Endothelial cell of umbilical vein (primary cell): ENCODE results near the gene CBLN3. TPM values are rescaled to one million over a fixed set of nuclear protein-coding genes. Genes with fewer than 3 reads are reported as not detected.

ENCODE experiments used
- BruUV-seq: library from RNA; stranded (reverse); fragments of 400-500 nt; replicated peaks from 2 replicates; lab custom pipeline; 2021; lab: Mats Ljungman, UMichigan
- CTCF ChIA-PET: fragments of 300-600, 350-600 bp; sonication (Branson Sonifier 250); formaldehyde crosslinking; loops from one replicate; lab custom pipeline; 2021; ENCODE audit warnings: antibody characterized with exemption, inconsistent platforms; lab: Charles Lee
- POLR2A ChIA-PET: fragments of 300-600, 350-600 bp; sonication (Branson Sonifier 250); formaldehyde crosslinking; loops from one replicate; lab custom pipeline; 2021; ENCODE audit warnings: antibody characterized with exemption, inconsistent platforms; lab: Charles Lee
- DNase-seq: peaks from one replicate; pipeline ENCODE4 v3.0.0-alpha.2; 2011; ENCODE audit warnings: low read depth, low spot score
- FAIRE-seq: peaks from 2 replicates; lab custom pipeline; 2011; peaks lifted over from hg19 to GRCh38; lab: Jason Lieb, UNC
- H2AFZ ChIP-seq: 2 replicates; pipeline ENCODE4 v1.6.0; 2012; ENCODE audit warnings: low read depth, low read length, control low read depth, inconsistent platforms
- H3K27ac ChIP-seq: 2 replicates; pipeline ENCODE4 v1.5.1; 2011; ENCODE audit warnings: low read depth, mild to moderate bottlenecking, control low read depth, low read length, moderate library complexity; ENCODE audit not compliant: insufficient read depth
- H3K27me3 ChIP-seq, 2 experiments: 2 replicates each; pipeline versions ENCODE4 v1.6.0 to v1.6.1; 2011; ENCODE audit warnings: low read length in 2 of 2, mixed read lengths in 1 of 2; ENCODE audit not compliant: control insufficient read depth in 2 of 2, insufficient read depth in 2 of 2
- H3K36me3 ChIP-seq, 2 experiments: 2 replicates in 1 of 2; 3 replicates in 1 of 2; pipeline ENCODE4 v1.5.1; 2011; ENCODE audit warnings: low read length in 2 of 2, mild to moderate bottlenecking in 1 of 2, moderate library complexity in 1 of 2; ENCODE audit not compliant: control insufficient read depth in 2 of 2, insufficient read depth in 2 of 2; ENCODE audit errors: extremely low read depth in 1 of 2
- H3K4me1 ChIP-seq: 3 replicates; pipeline ENCODE4 v1.5.1; 2011; ENCODE audit warnings: mild to moderate bottlenecking, low read length; ENCODE audit not compliant: control insufficient read depth, insufficient read depth; ENCODE audit errors: extremely low read depth
- H3K4me2 ChIP-seq: 2 replicates; pipeline ENCODE4 v1.6.1; 2011; ENCODE audit warnings: low read length, control low read depth, mixed read lengths; ENCODE audit not compliant: insufficient read depth
- H3K4me3 ChIP-seq, 3 experiments: fragments of 200-600 bp in 1 of 3; sonication (generic), shearing (Covaris generic) in 1 of 3; replicated peaks in 1 of 3; 2 replicates each; pipeline ENCODE4 v1.5.1; 2011 to 2016; ENCODE audit warnings: control low read depth in 3 of 3, low read length in 3 of 3, mild to moderate bottlenecking in 2 of 3, inconsistent platforms in 1 of 3, low read depth in 1 of 3, moderate library complexity in 1 of 3; ENCODE audit not compliant: insufficient read depth in 1 of 3
- H3K79me2 ChIP-seq: 2 replicates; pipeline ENCODE4 v1.6.0; 2012; ENCODE audit warnings: low read length, inconsistent platforms; ENCODE audit not compliant: control insufficient read depth, insufficient read depth
- H3K9ac ChIP-seq: replicated peaks from 2 replicates; pipeline ENCODE3; 2011; ENCODE audit warnings: low read length, control low read depth; ENCODE audit not compliant: insufficient read depth; ENCODE audit errors: extremely low read depth
- H3K9me1 ChIP-seq: replicated peaks from 3 replicates; pipeline ENCODE4 v1.6.0; 2011; ENCODE audit warnings: mild to moderate bottlenecking, low read length; ENCODE audit not compliant: control insufficient read depth, insufficient read depth; ENCODE audit errors: extremely low read depth
- H3K9me3 ChIP-seq: replicated peaks from 2 replicates; pipeline ENCODE4 v1.5.1; 2012; ENCODE audit warnings: low read length, inconsistent platforms; ENCODE audit not compliant: control insufficient read depth, insufficient read depth
- H4K20me1 ChIP-seq: replicated peaks from 2 replicates; pipeline ENCODE3; 2011; ENCODE audit warnings: mild to moderate bottlenecking, low read length; ENCODE audit not compliant: control insufficient read depth, insufficient read depth; ENCODE audit errors: extremely low read depth
- EZH2 ChIP-seq: IDR thresholded peaks from 2 replicates; pipeline ENCODE4 v1.6.1; 2012; ENCODE audit warnings: borderline replicate concordance, low read depth, mild to moderate bottlenecking, moderate library complexity, low read length, inconsistent platforms; ENCODE audit not compliant: severe bottlenecking
- FOS ChIP-seq: IDR thresholded peaks from 2 replicates; pipeline ENCODE4 v1.6.1; 2011; ENCODE audit warnings: mild to moderate bottlenecking, low read length, moderate library complexity, borderline replicate concordance; ENCODE audit not compliant: insufficient read depth
- GATA2 ChIP-seq: IDR thresholded peaks from 2 replicates; pipeline ENCODE4 v1.7.0; 2011; ENCODE audit warnings: low read depth, mild to moderate bottlenecking, moderate library complexity, mixed read lengths, low read length; ENCODE audit not compliant: insufficient read length, insufficient read depth
- JUN ChIP-seq: IDR thresholded peaks from 2 replicates; pipeline ENCODE4 v1.6.1; 2011; ENCODE audit warnings: borderline replicate concordance, low read depth; ENCODE audit not compliant: insufficient read length, insufficient read depth
- MYC ChIP-seq: IDR thresholded peaks from one replicate; pipeline ENCODE4 v1.6.1; 2011; ENCODE audit warnings: mild to moderate bottlenecking, low read depth, low read length
- POLR2A ChIP-seq: IDR thresholded peaks from 2 replicates; pipeline ENCODE4 v1.6.1; 2012; ENCODE audit warnings: low read depth, mild to moderate bottlenecking, control low read depth, low read length
- POLR2AphosphoS5 ChIP-seq: IDR thresholded peaks from 2 replicates; pipeline ENCODE4 v1.6.1; 2012; ENCODE audit warnings: low read depth, mild to moderate bottlenecking, control low read depth, low read length, moderate library complexity; ENCODE audit not compliant: insufficient read depth
- dilution Hi-C: fragments of 300-500 bp; cut with MboI; formaldehyde crosslinking; loops from one replicate; pipeline ENCODE4 v1.15.0; 2019; ENCODE audit warnings: low sequenced_read_pairs; ENCODE audit not compliant: extremely low pct_ligation_motif_present
- intact Hi-C: fragments of 100-400 bp; cut with micrococcal nuclease; formaldehyde crosslinking; loops from one replicate; pipeline ENCODE4 v1.10.0; 2022
- polyA plus RNA-seq, 4 experiments: library from polyadenylated mRNA; depleted of rRNA in 3 of 4; stranded (reverse) in 3 of 4; unstranded in 1 of 4; fragments of >200 nt; gene quantifications; 2 replicates each; pipeline versions ENCODE4 v1.2.1 to v1.2.3, GENCODE V29; 2011 to 2012; ENCODE audit warnings: missing spikeins in 1 of 4
- total RNA-seq: library from RNA; stranded (reverse); gene quantifications from 2 replicates; pipeline ENCODE4 v1.2.3, GENCODE V29; 2021
- TF ChIP-seq, protein P1 (sequence below): IDR thresholded peaks from 2 replicates; pipeline ENCODE4 v1.6.1; 2011; ENCODE audit not compliant: insufficient read depth, insufficient read length
- TF ChIP-seq, protein P2 (sequence below), 2 donors: IDR thresholded peaks; 1 replicate in 1 of 2; 2 replicates in 1 of 2; pipeline ENCODE4 v1.5.1; 2011; ENCODE audit warnings: low read length in 2 of 2, mild to moderate bottlenecking in 2 of 2, moderate library complexity in 2 of 2, control low read depth in 1 of 2, inconsistent platforms in 1 of 2, low read depth in 1 of 2; ENCODE audit not compliant: insufficient read depth in 1 of 2; ENCODE audit errors: extremely low read depth in 1 of 2

CBLN3 gene
- total and polyA plus RNA-seq, 2 donors (not counting 3 experiments of a cell fraction or from before 2014, with no cell fraction given), result 7.9 to 8.6 TPM

DNA sequence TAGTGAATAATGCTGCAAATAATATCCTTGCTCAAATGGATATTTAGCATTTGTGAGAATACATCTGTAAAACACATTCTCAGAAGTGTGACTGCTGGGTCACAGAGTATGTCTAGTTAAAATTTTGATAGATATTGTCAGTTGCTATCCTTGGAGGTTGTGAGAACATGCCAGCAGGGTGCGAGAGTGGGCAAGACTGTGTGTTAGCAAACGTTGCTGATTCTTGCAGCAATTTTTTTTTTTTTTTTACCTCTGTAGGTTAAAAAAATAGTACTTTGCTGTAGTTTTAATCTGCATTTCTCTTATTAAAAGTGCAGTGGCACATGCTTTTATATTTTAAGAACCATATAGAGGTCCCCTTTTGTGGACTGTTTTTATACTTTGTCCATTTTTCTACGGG lies 35.2 kb downstream of the CBLN3 start:
- Histone ChIP-seq H3K4me2 (no peak overlapping the region), H3K4me3 (no peak overlapping the region), H3K27me3 (no peaks in the 10 kb centered on the region), H3K9me1 (no peaks in the 10 kb centered on the region), H2AFZ (no peak overlapping the region), H3K9me3 (no peaks in the 10 kb centered on the region), H3K9ac (no peak overlapping the region), H3K79me2 (no peaks in the 10 kb centered on the region), H3K27ac (no peak overlapping the region), H3K4me1 (peaks cover 27% of the 10 kb centered on the region), H3K36me3 (no peaks in the 10 kb centered on the region), H4K20me1 (no peaks in the 10 kb centered on the region)
- ChIA-PET POLR2A (no interaction called here), CTCF (no interaction called here)
- BruUV-seq, result no TSS peak
- FAIRE-seq, result no peak
- dilution Hi-C loops (no loop called here), intact Hi-C loops (no loop called here)
- DNase-seq, result no peak
- TF ChIP-seq POLR2AphosphoS5 (no peak), FOS (no peak), MYC (no peak), POLR2A (no peak), EZH2 (no peak), JUN (no peak), GATA2 (no peak)
- TF ChIP-seq, protein P1, sequence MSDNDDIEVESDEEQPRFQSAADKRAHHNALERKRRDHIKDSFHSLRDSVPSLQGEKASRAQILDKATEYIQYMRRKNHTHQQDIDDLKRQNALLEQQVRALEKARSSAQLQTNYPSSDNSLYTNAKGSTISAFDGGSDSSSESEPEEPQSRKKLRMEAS, result no peak
- TF ChIP-seq, protein P2, sequence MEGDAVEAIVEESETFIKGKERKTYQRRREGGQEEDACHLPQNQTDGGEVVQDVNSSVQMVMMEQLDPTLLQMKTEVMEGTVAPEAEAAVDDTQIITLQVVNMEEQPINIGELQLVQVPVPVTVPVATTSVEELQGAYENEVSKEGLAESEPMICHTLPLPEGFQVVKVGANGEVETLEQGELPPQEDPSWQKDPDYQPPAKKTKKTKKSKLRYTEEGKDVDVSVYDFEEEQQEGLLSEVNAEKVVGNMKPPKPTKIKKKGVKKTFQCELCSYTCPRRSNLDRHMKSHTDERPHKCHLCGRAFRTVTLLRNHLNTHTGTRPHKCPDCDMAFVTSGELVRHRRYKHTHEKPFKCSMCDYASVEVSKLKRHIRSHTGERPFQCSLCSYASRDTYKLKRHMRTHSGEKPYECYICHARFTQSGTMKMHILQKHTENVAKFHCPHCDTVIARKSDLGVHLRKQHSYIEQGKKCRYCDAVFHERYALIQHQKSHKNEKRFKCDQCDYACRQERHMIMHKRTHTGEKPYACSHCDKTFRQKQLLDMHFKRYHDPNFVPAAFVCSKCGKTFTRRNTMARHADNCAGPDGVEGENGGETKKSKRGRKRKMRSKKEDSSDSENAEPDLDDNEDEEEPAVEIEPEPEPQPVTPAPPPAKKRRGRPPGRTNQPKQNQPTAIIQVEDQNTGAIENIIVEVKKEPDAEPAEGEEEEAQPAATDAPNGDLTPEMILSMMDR (IDR thresholded peaks at IDR 0.05; ENCODE audit: extremely low read depth in 1 of 2, insufficient read depth in 1 of 2, low read depth in 1 of 2, low read length in 2 of 2), result no peak
